GM19455 (cell line): ENCODE results near the gene ZNF516.

Experiments used
- ATAC-seq: cut with Tn5 transposase; IDR thresholded peaks from one replicate; pipeline ENCODE4 v1.9.1; 2021; ENCODE audit not compliant: unreplicated experiment

The ZNF516 gene

GRCh38 chr18:76368976-76369375 is 126.1 kb downstream of the ZNF516 start:
- no peak for ATAC-seq

GRCh38 chr18:76368271-76368670 is 126.8 kb downstream of the ZNF516 start:
- ATAC-seq = no peak

- ATAC-seq = no peak
These were observed 127.6 kb downstream of the ZNF516 start for GRCh38 chr18:76367168-76368125.

- no peak for ATAC-seq
These were observed 129.5 kb downstream of the ZNF516 start for GRCh38 chr18:76365561-76365960.

GRCh38 chr18:76364282-76365259 is 130.5 kb downstream of the ZNF516 start:
- peak; percentile 77 for ATAC-seq

- no peak for ATAC-seq
These were observed 131.5 kb downstream of the ZNF516 start for GRCh38 chr18:76363436-76364120.

- no peak for ATAC-seq
These were observed 132.4 kb downstream of the ZNF516 start for GRCh38 chr18:76362676-76363075.

- ATAC-seq = no peak
These were observed 133.8 kb downstream of the ZNF516 start for GRCh38 chr18:76361219-76361618.

GRCh38 chr18:76359909-76360308 is 135.1 kb downstream of the ZNF516 start:
- ATAC-seq = no peak

- no peak for ATAC-seq
These were observed 136.3 kb downstream of the ZNF516 start for GRCh38 chr18:76358774-76359173.

GRCh38 chr18:76357585-76358260 is 137.3 kb downstream of the ZNF516 start:
- ATAC-seq = no peak

GRCh38 chr18:76357174-76357573 is 137.9 kb downstream of the ZNF516 start:
- no peak for ATAC-seq

GRCh38 chr18:76356666-76357065 is 138.4 kb downstream of the ZNF516 start:
- no peak for ATAC-seq

GRCh38 chr18:76354348-76354747 is 140.7 kb downstream of the ZNF516 start:
- no peak for ATAC-seq

GRCh38 chr18:76353500-76353899 is 141.5 kb downstream of the ZNF516 start:
- no peak for ATAC-seq

GRCh38 chr18:76353046-76353445 is 142.0 kb downstream of the ZNF516 start:
- ATAC-seq = no peak

- no peak for ATAC-seq
These were observed 143.0 kb downstream of the ZNF516 start for GRCh38 chr18:76351961-76352581.

- no peak for ATAC-seq
These were observed 144.7 kb downstream of the ZNF516 start for GRCh38 chr18:76350134-76351025.
